ENCODE measurements around the gene CAMK1.

The CAMK1 gene

DNA sequence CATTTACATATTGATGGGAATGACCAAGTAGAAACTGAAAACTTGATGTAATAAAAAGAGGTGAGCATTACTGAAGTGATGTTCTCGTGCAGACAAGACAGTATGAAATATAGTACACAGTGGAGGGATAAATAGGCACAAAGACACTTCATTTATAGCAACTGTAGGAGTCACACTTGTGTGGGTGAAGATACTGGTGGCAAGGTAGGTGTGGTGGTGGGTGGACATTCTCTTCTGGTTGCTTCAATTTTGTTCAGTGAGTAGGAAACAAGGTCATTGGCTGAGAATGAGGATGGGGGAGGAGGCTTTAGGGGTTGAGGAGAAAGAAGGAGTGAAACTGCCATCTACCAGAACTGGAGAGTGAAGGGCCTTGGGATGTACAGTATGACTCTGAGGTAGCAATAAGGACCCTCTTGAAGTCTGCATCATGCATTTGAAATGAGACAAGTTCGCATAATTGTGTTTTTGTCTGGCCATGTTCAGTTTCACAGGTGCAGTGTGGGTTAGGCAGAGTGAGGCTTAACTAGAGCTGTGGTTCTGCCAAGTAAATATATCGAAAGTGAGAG lies 59.5 kb downstream of the CAMK1 start:
- DNase-seq (ENCODE audit: low read depth, low spot score), result no peak
